Activated CD4-positive, alpha-beta T cell treated with anti-CD3 and anti-CD28 coated beads for 1 hour (primary cell): ENCODE results near the gene SPATA20.

Source experiments
- DNase-seq: peaks from one replicate; pipeline ENCODE4 v3.0.0-alpha.2; 2020

SPATA20 gene

DNA sequence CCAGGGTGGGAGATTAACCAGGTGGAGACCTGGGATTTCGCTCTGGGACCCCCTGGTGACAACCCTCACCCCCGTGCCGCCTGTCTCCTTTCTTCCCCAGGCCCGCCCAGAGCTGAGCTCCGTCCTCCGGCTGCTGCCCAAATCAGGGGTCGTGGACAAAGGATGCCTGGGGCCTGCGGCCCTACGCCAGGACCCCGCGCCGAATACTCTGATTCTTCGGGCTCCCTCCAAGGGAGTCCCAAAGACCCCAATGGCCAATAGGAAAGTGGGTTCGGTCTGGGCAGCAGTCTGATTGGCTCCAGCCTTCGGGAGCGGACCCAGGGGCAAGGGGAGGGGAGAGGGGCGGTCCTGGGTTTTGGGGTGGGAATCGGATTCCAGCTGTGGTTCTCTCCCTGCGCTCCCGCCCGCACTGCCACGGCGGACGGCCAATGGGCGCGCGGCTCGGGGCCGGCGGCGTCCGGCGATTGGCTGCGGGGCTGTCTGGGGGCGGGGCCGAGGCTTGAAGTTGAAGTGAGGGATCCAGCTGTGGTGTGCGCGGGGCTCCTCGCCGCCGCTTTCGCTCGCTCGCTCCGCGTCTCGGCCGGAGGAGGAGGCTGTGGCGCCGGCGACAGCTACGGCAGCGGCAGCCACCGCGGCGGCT is 13.3 kb downstream of the SPATA20 start, which contains the start of gene CACNA1G:
Gene CACNA1G (plus strand): TSS at position 531 of the 640 bp plus-strand sequence. CDS start 745 bp downstream, outside the sequence.
- peak; percentile 80 for DNase-seq

DNA sequence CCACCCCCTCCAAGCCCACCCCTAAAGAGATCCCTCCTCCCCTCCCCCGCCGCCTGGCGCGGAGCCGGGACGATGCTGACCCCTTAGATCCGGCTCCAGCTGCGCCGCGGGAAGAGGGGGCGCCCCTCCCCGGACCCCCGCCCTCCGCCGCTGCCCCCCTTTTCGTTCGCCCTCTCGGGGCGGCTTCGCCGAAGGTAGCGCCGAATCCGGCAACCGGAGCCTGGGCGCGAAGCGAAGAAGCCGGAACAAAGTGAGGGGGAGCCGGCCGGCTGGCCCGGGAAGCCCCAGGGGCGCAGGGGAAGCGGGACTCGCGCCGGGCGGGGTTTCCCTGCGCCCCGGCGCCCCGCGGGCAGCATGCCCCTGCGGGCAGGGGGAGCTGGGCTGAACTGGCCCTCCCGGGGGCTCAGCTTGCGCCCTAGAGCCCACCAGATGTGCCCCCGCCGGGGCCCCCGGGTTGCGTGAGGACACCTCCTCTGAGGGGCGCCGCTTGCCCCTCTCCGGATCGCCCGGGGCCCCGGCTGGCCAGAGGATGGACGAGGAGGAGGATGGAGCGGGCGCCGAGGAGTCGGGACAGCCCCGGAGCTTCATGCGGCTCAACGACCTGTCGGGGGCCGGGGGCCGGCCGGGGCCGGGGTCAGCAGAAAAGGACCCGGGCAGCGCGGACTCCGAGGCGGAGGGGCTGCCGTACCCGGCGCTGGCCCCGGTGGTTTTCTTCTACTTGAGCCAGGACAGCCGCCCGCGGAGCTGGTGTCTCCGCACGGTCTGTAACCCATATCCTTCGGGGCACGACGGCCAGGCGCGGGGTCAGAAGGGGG is 14.2 kb downstream of the SPATA20 start:
- DNase-seq, result no peak

DNA sequence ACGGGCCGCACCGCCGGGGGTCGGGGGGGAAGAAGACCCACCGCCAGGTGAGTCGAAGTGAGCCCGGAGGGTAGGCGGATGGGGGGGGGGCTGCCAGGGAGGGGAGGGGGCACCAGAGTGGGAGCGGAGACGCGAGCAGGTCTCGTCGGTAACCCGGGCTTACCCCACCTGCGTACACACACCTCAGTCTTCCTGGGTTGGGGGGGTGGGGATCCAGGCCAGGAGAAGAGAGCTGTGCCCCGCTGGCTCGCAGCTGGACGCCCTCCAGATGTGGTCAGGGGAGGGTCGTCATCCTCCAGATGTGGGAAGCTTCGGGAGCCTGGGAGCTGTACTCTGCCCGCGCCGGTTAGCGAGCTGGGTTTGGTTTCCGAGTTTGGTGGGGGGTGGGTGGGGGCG is 14.8 kb downstream of the SPATA20 start:
- no peak for DNase-seq

GRCh38 chr17:50562242-50563091 is 15.5 kb downstream of the SPATA20 start:
- no peak for DNase-seq

DNA sequence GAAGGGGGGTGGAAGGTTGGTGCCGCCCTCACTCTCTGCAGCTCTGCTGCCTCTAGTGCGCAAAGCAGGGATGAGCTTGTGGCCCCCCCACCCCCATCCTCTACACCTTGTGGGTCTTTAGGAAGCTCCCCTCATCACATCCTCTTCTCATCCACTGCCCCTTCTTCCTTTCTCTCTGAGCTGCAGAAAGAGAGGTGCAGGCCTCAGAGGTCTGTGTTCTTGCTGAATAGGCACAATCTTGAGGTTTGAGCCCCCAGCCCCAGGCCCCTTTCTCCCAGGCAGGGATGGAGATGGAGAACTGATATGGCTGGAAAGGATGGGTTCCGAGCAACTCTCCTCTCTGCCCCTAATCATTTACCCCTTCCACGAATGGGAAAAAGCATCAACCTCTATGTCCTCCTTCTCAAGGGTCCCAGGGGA is 16.1 kb downstream of the SPATA20 start:
- DNase-seq, result no peak

DNA sequence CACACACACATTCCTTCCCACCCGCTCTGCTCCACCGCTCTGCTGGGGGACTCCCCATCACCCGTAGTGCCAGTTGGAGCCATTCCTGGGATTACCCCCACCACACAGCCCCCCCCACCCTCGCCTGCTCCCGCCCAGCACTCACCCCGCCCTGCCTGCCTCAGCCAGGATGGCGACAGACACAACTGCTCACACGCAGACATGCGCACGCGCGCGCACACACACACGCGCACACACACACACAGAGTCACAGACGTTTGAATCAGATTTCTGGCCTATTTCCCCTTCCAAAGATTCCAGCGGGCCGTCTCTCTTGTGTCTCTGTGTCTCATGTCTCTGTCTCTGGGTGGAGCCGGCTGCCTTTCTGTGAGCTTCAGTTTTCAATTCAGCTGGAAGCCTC is 17.9 kb downstream of the SPATA20 start:
- DNase-seq, result no peak

DNA sequence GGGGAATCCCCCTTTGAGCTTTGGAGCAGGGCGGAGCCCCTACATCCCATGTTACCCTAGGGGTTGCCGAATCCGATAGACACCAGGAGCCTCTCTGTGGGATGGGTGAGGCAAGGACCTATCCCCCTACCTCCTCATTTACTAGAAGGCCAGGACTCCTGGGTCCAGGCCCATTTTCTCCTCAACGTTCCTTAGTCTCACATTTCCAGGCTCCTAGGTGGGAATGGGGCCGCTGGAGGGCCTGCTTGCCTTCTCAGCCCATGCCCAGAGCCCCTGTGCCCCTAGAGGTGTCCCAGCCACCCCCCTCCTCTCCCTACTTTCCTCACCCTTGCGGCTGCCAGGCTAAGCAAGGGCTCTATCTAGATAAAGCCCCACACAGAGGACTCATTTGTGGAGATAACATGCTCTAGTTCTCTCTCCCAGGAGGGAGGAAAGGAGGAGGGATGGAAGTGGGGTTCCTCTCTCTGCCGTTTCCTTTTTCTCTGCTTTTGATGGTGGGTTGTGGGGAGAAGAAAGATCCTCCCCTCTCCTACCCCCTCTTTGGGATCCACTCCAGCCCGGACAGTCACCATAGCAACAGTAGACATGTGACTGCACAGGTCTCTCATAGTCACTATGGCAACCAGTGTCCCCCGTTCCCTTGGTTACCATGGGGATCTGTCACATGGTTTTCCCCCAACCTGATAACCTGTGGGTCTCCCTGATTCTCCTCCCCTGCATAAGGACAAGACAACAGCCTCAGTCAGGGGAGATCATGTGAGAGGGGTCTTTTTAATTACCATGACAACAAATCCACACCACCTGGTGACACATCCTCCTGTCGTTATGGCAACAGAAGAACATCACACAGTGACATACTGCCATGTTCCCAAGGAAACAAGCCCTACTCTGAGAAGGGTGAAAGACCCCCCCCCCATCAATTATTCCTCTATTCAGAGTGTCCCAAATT is 18.7 kb downstream of the SPATA20 start:
- no peak for DNase-seq

GRCh38 chr17:50566886-50567285 is 19.9 kb downstream of the SPATA20 start:
- no peak for DNase-seq

DNA sequence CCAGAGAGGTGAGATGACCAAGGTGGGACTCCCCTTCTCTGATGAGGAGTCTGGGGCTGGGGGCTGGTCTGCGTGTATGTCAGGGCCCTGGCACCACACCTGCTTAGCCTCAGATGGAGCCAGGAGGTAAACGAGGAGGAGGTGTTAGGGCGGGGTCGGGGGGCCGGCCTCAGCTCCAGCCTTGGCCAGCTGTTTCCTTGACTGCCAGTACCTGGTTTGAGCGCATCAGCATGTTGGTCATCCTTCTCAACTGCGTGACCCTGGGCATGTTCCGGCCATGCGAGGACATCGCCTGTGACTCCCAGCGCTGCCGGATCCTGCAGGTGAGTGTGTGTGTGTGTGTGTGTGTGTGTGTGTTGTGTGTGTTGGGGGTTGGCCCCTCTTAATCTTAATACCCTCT is 21.7 kb downstream of the SPATA20 start:
- no peak for DNase-seq

- DNase-seq, result no peak
Observed at GRCh38 chr17:50569592-50569991, 22.6 kb downstream of the SPATA20 start.

GRCh38 chr17:50570032-50570431 is 23.1 kb downstream of the SPATA20 start:
- DNase-seq, result no peak

DNA sequence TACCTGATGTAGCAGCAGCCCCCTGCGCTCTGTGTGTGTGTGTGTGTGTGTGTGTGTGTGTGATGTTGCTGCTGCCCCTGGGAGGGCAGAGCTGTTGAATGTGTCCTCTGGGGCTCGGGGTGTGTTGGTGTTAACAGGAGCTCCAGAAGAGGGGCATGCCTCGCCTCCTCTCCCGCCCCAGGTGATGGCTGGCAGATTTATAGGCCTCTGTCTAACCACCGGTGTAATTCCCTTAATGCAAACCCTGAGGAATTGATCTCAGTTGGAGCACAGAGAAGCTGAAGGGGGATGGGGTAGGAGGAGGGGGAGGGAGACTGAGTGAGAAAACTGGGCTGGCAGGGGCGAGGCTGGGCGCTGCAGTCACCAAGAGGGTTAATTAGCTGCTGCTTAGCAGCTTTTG is 23.6 kb downstream of the SPATA20 start:
- no peak for DNase-seq

- no peak for DNase-seq
Observed at GRCh38 chr17:50571681-50572080, 24.7 kb downstream of the SPATA20 start.

DNA sequence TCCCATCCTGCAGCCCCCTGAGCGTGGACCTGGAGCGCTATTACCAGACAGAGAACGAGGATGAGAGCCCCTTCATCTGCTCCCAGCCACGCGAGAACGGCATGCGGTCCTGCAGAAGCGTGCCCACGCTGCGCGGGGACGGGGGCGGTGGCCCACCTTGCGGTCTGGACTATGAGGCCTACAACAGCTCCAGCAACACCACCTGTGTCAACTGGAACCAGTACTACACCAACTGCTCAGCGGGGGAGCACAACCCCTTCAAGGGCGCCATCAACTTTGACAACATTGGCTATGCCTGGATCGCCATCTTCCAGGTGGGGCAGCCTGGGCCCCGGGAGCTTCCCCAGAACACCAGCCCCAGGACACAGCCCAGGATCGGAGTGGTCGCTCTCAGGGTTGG is 25.6 kb downstream of the SPATA20 start:
- no peak for DNase-seq

GRCh38 chr17:50573866-50574611 is 27.1 kb downstream of the SPATA20 start:
- DNase-seq, result no peak

DNA sequence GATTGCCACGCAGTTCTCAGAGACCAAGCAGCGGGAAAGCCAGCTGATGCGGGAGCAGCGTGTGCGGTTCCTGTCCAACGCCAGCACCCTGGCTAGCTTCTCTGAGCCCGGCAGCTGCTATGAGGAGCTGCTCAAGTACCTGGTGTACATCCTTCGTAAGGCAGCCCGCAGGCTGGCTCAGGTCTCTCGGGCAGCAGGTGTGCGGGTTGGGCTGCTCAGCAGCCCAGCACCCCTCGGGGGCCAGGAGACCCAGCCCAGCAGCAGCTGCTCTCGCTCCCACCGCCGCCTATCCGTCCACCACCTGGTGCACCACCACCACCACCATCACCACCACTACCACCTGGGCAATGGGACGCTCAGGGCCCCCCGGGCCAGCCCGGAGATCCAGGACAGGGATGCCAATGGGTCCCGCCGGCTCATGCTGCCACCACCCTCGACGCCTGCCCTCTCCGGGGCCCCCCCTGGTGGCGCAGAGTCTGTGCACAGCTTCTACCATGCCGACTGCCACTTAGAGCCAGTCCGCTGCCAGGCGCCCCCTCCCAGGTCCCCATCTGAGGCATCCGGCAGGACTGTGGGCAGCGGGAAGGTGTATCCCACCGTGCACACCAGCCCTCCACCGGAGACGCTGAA is 28.7 kb downstream of the SPATA20 start:
- no peak for DNase-seq

GRCh38 chr17:50576864-50577263 is 29.9 kb downstream of the SPATA20 start:
- no peak for DNase-seq

GRCh38 chr17:50577451-50577954 is 30.5 kb downstream of the SPATA20 start:
- no peak for DNase-seq

GRCh38 chr17:50578173-50578572 is 31.2 kb downstream of the SPATA20 start:
- DNase-seq, result no peak

DNA sequence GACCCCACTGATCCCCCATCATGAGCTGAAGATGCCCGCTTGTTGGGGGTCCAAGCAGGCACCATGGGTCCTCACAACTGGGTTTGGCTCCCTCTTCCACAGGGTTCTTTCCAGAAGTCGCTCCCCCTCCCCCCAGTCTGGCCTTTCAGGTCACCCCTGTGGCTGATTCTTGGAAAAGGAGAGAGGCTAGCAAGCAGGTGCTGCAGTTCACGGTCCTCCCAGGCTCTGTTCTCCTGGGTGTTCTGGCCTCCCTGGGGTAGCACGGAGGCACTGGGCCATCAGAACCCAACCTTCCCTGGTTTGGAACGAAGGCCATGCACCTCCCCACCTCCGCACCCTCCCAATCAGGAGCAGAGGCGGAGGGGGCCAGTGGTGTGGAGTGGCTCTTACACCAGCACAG is 32.4 kb downstream of the SPATA20 start:
- DNase-seq, result no peak

DNA sequence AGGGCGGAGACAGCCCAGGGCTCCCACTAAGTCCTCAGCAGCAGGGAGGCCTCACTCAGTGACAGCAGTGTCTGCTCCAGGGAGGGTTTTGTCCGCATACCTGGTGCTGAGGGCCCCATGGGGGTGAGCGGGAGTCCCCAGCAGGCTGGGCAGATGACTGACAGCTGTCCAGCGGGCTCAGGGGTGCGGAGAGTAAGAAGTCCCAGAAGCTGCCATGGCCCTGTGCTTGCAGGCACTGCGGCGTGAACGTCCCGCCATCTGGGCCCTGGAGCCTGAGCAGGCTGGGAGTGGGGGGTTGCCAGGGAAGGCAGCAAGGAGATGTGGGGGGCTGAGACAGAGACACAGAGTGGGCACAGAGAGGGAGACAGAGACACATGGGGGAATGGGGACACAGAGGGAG is 33.7 kb downstream of the SPATA20 start:
- DNase-seq, result no peak
